Thoracic aorta (tissue), 2 donors: ENCODE measurements around the gene CHD6. TPM values are rescaled to one million over a fixed set of nuclear protein-coding genes. Genes with fewer than 3 reads are reported as not detected.

Experiments used
- ATAC-seq: fragments of 150-250 bp; one replicate; pipeline ENCODE4 v1.8.0; 2017; ENCODE audit warnings: low read depth; ENCODE audit not compliant: insufficient number of reproducible peaks, low FRiP score
- DNase-seq: peaks from one replicate; pipeline ENCODE4 v3.0.0-alpha.2; 2020; ENCODE audit warnings: low spot score
- H3K27ac ChIP-seq, 2 donors: fragments of 200-600 bp; sonication (generic); 1 replicate in 1 of 2; 2 replicates in 1 of 2; pipeline ENCODE4 v1.5.1; 2016; ENCODE audit warnings: mild to moderate bottlenecking in 2 of 2, moderate library complexity in 2 of 2
- H3K27me3 ChIP-seq: fragments of 200-600 bp; sonication (generic); replicated peaks from 2 replicates; pipeline ENCODE4 v1.6.0; 2016; ENCODE audit warnings: mild to moderate bottlenecking; ENCODE audit not compliant: insufficient read depth
- H3K36me3 ChIP-seq: fragments of 200-600 bp; sonication (generic); one replicate; pipeline ENCODE4 v1.5.1; 2016
- H3K4me1 ChIP-seq, 2 donors: fragments of 200-600 bp; sonication (generic); 1 replicate in 1 of 2; 2 replicates in 1 of 2; pipeline versions ENCODE4 v1.5.1 to v1.6.0; 2016; ENCODE audit warnings: low read depth in 2 of 2, mild to moderate bottlenecking in 1 of 2; ENCODE audit not compliant: control insufficient read depth in 1 of 2
- H3K4me3 ChIP-seq: fragments of 200-600 bp; sonication (generic); 2 replicates; pipeline ENCODE4 v1.5.1; 2016; ENCODE audit warnings: mild to moderate bottlenecking
- H3K9me3 ChIP-seq: fragments of 200-600 bp; sonication (generic); 2 replicates; pipeline ENCODE4 v1.5.1; 2016
- total RNA-seq, 2 donors: library from RNA; depleted of rRNA; stranded (reverse); fragments of >200 nt; gene quantifications; one replicate each; pipeline versions ENCODE4 v1.1.0 to v1.2.3, GENCODE V29; 2016
- TF ChIP-seq, protein P1 (sequence below): fragments of 200-600 bp; sonication (generic); IDR thresholded peaks from one replicate; pipeline ENCODE4 v1.5.1; 2019; ENCODE audit warnings: antibody characterized with exemption

CHD6 gene, protein sequence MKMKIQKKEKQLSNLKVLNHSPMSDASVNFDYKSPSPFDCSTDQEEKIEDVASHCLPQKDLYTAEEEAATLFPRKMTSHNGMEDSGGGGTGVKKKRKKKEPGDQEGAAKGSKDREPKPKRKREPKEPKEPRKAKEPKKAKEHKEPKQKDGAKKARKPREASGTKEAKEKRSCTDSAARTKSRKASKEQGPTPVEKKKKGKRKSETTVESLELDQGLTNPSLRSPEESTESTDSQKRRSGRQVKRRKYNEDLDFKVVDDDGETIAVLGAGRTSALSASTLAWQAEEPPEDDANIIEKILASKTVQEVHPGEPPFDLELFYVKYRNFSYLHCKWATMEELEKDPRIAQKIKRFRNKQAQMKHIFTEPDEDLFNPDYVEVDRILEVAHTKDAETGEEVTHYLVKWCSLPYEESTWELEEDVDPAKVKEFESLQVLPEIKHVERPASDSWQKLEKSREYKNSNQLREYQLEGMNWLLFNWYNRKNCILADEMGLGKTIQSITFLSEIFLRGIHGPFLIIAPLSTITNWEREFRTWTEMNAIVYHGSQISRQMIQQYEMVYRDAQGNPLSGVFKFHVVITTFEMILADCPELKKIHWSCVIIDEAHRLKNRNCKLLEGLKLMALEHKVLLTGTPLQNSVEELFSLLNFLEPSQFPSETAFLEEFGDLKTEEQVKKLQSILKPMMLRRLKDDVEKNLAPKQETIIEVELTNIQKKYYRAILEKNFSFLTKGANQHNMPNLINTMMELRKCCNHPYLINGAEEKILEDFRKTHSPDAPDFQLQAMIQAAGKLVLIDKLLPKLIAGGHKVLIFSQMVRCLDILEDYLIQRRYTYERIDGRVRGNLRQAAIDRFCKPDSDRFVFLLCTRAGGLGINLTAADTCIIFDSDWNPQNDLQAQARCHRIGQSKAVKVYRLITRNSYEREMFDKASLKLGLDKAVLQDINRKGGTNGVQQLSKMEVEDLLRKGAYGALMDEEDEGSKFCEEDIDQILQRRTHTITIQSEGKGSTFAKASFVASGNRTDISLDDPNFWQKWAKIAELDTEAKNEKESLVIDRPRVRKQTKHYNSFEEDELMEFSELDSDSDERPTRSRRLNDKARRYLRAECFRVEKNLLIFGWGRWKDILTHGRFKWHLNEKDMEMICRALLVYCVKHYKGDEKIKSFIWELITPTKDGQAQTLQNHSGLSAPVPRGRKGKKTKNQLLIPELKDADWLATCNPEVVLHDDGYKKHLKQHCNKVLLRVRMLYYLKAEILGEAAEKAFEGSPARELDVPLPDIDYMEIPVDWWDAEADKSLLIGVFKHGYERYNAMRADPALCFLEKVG (N-terminal part only)
- total RNA-seq: 10 to 100 TPM; 43.9 to 44.6 TPM

- no peaks in the 10 kb centered on the region for H3K36me3 ChIP-seq
- no peaks in the 10 kb centered on the region for H3K9me3 ChIP-seq
- DNase-seq: peak; percentile 96
- H3K27me3 ChIP-seq: no peaks in the 10 kb centered on the region
- H3K4me1 ChIP-seq: peaks cover 31 to 41% of the 10 kb centered on the region in 2 donors
- peak; percentile 99 for ATAC-seq
- peak within 1 kb of the TSS; percentile 89 for H3K4me3 ChIP-seq
- H3K27ac ChIP-seq: peak within 1 kb of the TSS; percentile 65 to 82
- TF ChIP-seq, protein P1, sequence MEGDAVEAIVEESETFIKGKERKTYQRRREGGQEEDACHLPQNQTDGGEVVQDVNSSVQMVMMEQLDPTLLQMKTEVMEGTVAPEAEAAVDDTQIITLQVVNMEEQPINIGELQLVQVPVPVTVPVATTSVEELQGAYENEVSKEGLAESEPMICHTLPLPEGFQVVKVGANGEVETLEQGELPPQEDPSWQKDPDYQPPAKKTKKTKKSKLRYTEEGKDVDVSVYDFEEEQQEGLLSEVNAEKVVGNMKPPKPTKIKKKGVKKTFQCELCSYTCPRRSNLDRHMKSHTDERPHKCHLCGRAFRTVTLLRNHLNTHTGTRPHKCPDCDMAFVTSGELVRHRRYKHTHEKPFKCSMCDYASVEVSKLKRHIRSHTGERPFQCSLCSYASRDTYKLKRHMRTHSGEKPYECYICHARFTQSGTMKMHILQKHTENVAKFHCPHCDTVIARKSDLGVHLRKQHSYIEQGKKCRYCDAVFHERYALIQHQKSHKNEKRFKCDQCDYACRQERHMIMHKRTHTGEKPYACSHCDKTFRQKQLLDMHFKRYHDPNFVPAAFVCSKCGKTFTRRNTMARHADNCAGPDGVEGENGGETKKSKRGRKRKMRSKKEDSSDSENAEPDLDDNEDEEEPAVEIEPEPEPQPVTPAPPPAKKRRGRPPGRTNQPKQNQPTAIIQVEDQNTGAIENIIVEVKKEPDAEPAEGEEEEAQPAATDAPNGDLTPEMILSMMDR: no peak
Observed at GRCh38 chr20:41617902-41618806, at the start of gene CHD6. CHD6 (minus strand) TSS chr20:41618377; CDS start chr20:41551337, 67,040 bp downstream.

DNA sequence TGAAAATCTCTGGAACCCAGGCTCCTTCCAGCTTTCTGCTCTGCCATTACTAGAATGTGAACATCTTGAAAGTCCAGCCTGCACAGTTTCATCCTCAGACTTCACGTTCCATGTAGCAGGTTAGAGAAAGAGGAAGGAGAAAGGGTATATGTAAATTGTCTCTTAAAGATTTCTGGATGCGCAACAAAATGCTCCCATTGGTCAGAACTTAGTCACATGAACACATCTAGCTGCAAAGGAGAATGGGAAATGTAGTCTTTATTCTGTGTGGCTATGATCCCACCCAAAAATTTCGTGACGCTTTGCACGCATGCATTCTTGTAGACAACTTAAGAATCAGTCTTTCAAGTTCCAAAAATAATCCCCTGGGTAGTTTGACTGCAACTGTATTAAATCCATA is 46.4 kb upstream of the CHD6 start:
- DNase-seq (no peak), ATAC-seq (no peak)
- no peak overlapping the region for H3K27ac ChIP-seq
- H3K27me3 ChIP-seq: no peaks in the 10 kb centered on the region
- no peak overlapping the region for H3K4me3 ChIP-seq
- no peaks in the 10 kb centered on the region for H3K4me1 ChIP-seq
- no peaks in the 10 kb centered on the region for H3K36me3 ChIP-seq
- H3K9me3 ChIP-seq: no peaks in the 10 kb centered on the region
- TF ChIP-seq, protein P1: no peak

DNA sequence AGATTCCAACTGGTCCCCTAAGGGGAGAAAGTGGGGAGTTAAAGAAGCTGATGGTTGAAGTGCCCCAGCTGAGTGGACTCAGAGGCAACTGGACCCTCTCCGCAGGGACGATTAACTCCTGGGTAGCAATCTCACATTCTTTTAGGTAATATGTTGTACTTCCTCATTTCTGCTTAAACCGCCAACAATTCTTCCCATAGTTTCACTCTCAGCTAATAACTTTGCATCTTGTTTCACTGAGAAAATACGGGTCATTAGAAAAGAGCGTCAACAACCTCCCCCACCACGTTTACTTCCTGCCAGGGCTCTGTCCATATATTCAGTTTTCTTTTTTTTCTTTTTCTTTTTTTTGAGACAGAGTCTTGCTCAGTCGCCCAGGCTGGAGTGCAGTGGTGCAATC is 39.5 kb upstream of the CHD6 start:
- Histone ChIP-seq H3K27ac (no peak overlapping the region), H3K4me3 (no peak overlapping the region), H3K9me3 (no peaks in the 10 kb centered on the region), H3K36me3 (no peaks in the 10 kb centered on the region), H3K27me3 (no peaks in the 10 kb centered on the region), H3K4me1 (no peaks in the 10 kb centered on the region)
- TF ChIP-seq, protein P1: no peak
- DNase-seq (no peak), ATAC-seq (no peak)

DNA sequence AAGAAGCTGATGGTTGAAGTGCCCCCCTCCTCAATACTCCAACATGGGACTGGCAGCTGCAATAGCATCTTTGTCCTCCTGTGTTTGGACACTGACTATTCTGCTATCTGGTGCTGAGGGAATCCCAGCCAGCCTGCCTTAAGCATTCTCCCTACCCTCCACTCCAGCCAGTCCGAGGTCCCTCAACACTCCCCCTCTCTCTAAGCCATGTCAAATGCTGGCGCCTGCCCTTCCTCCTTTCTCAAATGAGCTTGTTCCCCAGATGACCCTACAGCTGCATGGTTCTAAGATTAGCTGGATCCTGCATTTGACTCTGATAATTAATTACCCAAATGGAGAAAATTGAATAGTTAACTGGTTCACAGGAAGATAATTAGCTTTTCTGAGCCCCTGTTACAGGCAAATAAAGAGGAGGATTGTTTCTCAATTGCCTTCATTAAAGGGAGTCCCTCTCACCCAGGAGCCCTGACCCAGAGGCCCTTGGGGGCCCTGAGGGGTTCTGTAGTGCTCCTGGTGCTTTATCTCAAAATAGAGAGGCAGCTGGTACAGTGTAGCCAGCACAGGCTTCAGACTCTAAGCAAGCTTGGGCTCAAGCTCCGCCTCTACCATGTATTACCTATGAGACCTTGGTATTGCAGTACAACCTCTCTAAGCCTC is 37.9 kb upstream of the CHD6 start:
- H3K27me3 ChIP-seq: no peaks in the 10 kb centered on the region
- no peak overlapping the region for H3K4me3 ChIP-seq
- DNase-seq: no peak
- H3K36me3 ChIP-seq: no peaks in the 10 kb centered on the region
- H3K27ac ChIP-seq: no peak overlapping the region
- no peaks in the 10 kb centered on the region for H3K9me3 ChIP-seq
- ATAC-seq: no peak
- TF ChIP-seq, protein P1: no peak
- H3K4me1 ChIP-seq: no peaks in the 10 kb centered on the region
